ENCODE measurements around the gene RBBP7.

RBBP7 gene

DNA sequence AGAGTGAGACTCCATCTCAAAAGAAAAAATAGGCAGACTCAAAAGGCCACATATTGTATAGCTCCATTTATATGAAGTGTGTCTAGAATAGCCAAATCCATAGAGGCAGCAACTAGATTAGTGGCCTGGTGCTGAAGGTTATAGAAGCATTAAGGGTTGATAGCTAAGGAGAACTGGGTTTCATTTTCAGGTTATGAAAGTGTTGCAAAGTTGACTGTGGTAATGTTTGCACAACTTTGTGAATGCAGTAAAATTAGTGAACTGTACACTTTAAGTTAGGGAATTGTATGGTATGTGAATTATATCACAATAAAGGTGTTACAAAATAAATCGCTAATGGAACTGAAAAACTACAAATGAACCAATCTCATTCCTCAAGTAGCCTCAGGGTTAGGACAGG, 55.6 kb downstream of the RBBP7 start:
- no peak overlapping the region for H2AFZ ChIP-seq (ENCODE audit: low read depth, low read length)
- no peak overlapping the region for H4K91ac ChIP-seq (ENCODE audit: low read length)
- H3K27ac ChIP-seq (ENCODE audit: low read length, poor library complexity, severe bottlenecking) = no peak overlapping the region
- H2BK12ac ChIP-seq (ENCODE audit: low read length in 2 of 2) = no peak overlapping the region
- H3K79me1 ChIP-seq (replicated peaks; ENCODE audit: low read length, poor library complexity, severe bottlenecking) = peaks cover 2% of the 10 kb centered on the region
- no peak overlapping the region for H3K14ac ChIP-seq (ENCODE audit: low read length in 2 of 2)
- no peak overlapping the region for H3K18ac ChIP-seq (ENCODE audit: low read depth in 1 of 2, low read length in 2 of 2)
- H3K27me3 ChIP-seq (ENCODE audit: control insufficient read depth in 1 of 2, insufficient read depth in 1 of 2, low read length in 2 of 2) = no peaks in the 10 kb centered on the region
- H2AK5ac ChIP-seq (ENCODE audit: low read length, severe bottlenecking) = no peak overlapping the region
- H3K4me3 ChIP-seq (ENCODE audit: insufficient read depth in 1 of 2, low read depth in 1 of 2, low read length in 2 of 2) = no peak overlapping the region
- H3K23ac ChIP-seq (ENCODE audit: low read length in 2 of 2) = no peak overlapping the region
- H3K4ac ChIP-seq (ENCODE audit: low read depth in 1 of 2, low read length in 2 of 2) = no peak overlapping the region
- H3K36me3 ChIP-seq (ENCODE audit: control insufficient read depth in 1 of 2, insufficient read depth in 2 of 2, low read depth in 1 of 2, low read length in 2 of 2) = peaks cover 0 to 26% of the 10 kb centered on the region in 2 experiments
- H3K9ac ChIP-seq (ENCODE audit: low read length) = no peak overlapping the region
- H4K8ac ChIP-seq (ENCODE audit: low read length) = no peak overlapping the region
- WGBS = no CpG with 5 or more reads among the region's 1 CpG
- H3K4me2 ChIP-seq (ENCODE audit: low read length, poor library complexity, severe bottlenecking) = no peak overlapping the region
- DNase-seq = no peak
- H2BK5ac ChIP-seq (ENCODE audit: low read depth, low read length, poor library complexity, severe bottlenecking) = no peak overlapping the region
- H2BK120ac ChIP-seq (ENCODE audit: low read depth, low read length) = no peak overlapping the region
- H3K4me1 ChIP-seq (ENCODE audit: control insufficient read depth, insufficient read depth, low read depth, low read length) = no peaks in the 10 kb centered on the region
- no peaks in the 10 kb centered on the region for H3K9me3 ChIP-seq (ENCODE audit: control insufficient read depth, low read length)
- no peak overlapping the region for H2BK15ac ChIP-seq (ENCODE audit: low read depth, poor library complexity, severe bottlenecking)

DNA sequence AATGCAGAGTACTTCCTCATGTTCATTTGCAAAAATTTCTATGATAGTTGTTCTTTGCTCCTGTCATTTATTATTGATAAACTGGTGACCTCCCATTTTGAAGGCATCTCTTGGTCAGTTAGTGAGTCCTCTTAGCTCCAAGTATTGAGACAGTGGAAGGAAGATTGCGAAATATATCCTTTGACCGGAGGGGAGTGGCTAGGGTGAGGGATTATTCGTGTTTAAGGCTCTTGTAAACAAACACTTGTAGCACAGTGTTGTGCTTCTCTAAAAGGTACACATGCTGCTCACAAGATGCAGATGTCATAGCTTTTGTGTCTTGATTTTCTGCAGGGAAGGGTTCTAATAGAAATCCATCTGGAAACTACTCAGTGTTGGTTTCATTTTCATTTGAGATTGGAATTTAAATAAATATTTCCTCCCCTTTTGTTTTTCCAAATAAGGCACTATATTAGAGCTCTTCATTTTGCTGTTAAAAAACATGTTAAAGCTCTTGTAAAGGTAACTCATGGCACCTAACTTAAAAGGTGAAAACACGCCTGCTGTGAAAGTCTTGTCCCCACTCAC, 62.1 kb downstream of the RBBP7 start:
- 32% methylated on average over 4 of the region's 4 CpGs for WGBS
- Histone ChIP-seq H4K8ac (ENCODE audit: low read length) (no peak overlapping the region), H3K9ac (ENCODE audit: low read length) (peak overlapping the region; percentile 85), H3K4me1 (ENCODE audit: control insufficient read depth, insufficient read depth, low read depth, low read length) (no peaks in the 10 kb centered on the region), H2BK5ac (ENCODE audit: low read depth, low read length, poor library complexity, severe bottlenecking) (no peak overlapping the region), H2AFZ (ENCODE audit: low read depth, low read length) (no peak overlapping the region), H2AK5ac (ENCODE audit: low read length, severe bottlenecking) (no peak overlapping the region), H3K36me3 (ENCODE audit: control insufficient read depth in 1 of 2, insufficient read depth in 2 of 2, low read depth in 1 of 2, low read length in 2 of 2) (peaks cover under 1 to 12% of the 10 kb centered on the region in 2 experiments), H3K4ac (ENCODE audit: low read depth in 1 of 2, low read length in 2 of 2) (no peak overlapping the region), H3K27ac (ENCODE audit: low read length, poor library complexity, severe bottlenecking) (no peak overlapping the region), H2BK15ac (ENCODE audit: low read depth, poor library complexity, severe bottlenecking) (no peak overlapping the region), H3K79me1 (replicated peaks; ENCODE audit: low read length, poor library complexity, severe bottlenecking) (no peaks in the 10 kb centered on the region), H3K4me3 (ENCODE audit: insufficient read depth in 1 of 2, low read depth in 1 of 2, low read length in 2 of 2) (peak overlapping the region in 1 of 2 experiments; percentile 80), H3K9me3 (ENCODE audit: control insufficient read depth, low read length) (no peaks in the 10 kb centered on the region), H3K27me3 (ENCODE audit: control insufficient read depth in 1 of 2, insufficient read depth in 1 of 2, low read length in 2 of 2) (no peaks in the 10 kb centered on the region), H3K14ac (ENCODE audit: low read length in 2 of 2) (no peak overlapping the region), H2BK120ac (ENCODE audit: low read depth, low read length) (no peak overlapping the region), H4K91ac (ENCODE audit: low read length) (no peak overlapping the region), H2BK12ac (ENCODE audit: low read length in 2 of 2) (no peak overlapping the region), H3K18ac (ENCODE audit: low read depth in 1 of 2, low read length in 2 of 2) (no peak overlapping the region), H3K23ac (ENCODE audit: low read length in 2 of 2) (no peak overlapping the region), H3K4me2 (ENCODE audit: low read length, poor library complexity, severe bottlenecking) (no peak overlapping the region)
- DNase-seq = peak; percentile 87

DNA sequence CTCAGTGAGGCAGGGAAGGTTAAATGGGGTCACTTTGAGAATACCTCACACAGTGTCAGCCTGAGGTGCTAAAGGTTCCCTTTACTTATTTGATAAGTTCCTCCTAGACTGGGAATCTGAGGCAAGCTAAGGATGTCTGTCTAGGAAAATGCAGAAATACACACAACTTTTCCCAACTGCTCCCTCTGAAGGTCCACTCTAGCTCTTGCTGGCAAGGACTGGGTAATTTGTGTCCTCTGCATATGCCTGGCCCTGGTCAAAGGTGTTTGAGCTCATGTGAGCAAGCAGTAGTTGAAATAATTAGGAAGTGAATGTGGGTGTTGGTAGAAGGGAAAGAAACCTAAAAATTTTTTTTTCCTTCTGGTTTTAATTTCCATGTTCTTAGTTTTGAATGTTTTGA, 62.6 kb downstream of the RBBP7 start:
- Histone ChIP-seq H4K91ac (ENCODE audit: low read length) (no peak overlapping the region), H3K4me1 (ENCODE audit: control insufficient read depth, insufficient read depth, low read depth, low read length) (no peaks in the 10 kb centered on the region), H2AFZ (ENCODE audit: low read depth, low read length) (no peak overlapping the region), H3K4ac (ENCODE audit: low read depth in 1 of 2, low read length in 2 of 2) (no peak overlapping the region), H3K36me3 (ENCODE audit: control insufficient read depth in 1 of 2, insufficient read depth in 2 of 2, low read depth in 1 of 2, low read length in 2 of 2) (peaks cover 4 to 7% of the 10 kb centered on the region in 2 experiments), H3K79me1 (replicated peaks; ENCODE audit: low read length, poor library complexity, severe bottlenecking) (no peaks in the 10 kb centered on the region), H2BK120ac (ENCODE audit: low read depth, low read length) (no peak overlapping the region), H3K9me3 (ENCODE audit: control insufficient read depth, low read length) (no peaks in the 10 kb centered on the region), H4K8ac (ENCODE audit: low read length) (no peak overlapping the region), H3K4me3 (ENCODE audit: insufficient read depth in 1 of 2, low read depth in 1 of 2, low read length in 2 of 2) (peak overlapping the region in 1 of 2 experiments; percentile 80), H2BK15ac (ENCODE audit: low read depth, poor library complexity, severe bottlenecking) (no peak overlapping the region), H2BK5ac (ENCODE audit: low read depth, low read length, poor library complexity, severe bottlenecking) (no peak overlapping the region), H3K9ac (ENCODE audit: low read length) (peak overlapping the region; percentile 85), H2AK5ac (ENCODE audit: low read length, severe bottlenecking) (no peak overlapping the region), H3K4me2 (ENCODE audit: low read length, poor library complexity, severe bottlenecking) (no peak overlapping the region), H3K27me3 (ENCODE audit: control insufficient read depth in 1 of 2, insufficient read depth in 1 of 2, low read length in 2 of 2) (no peaks in the 10 kb centered on the region), H2BK12ac (ENCODE audit: low read length in 2 of 2) (no peak overlapping the region), H3K18ac (ENCODE audit: low read depth in 1 of 2, low read length in 2 of 2) (no peak overlapping the region), H3K23ac (ENCODE audit: low read length in 2 of 2) (no peak overlapping the region), H3K14ac (ENCODE audit: low read length in 2 of 2) (no peak overlapping the region), H3K27ac (ENCODE audit: low read length, poor library complexity, severe bottlenecking) (no peak overlapping the region)
- peak; percentile 69 for DNase-seq

- no peaks in the 10 kb centered on the region for H3K9me3 ChIP-seq (ENCODE audit: control insufficient read depth, low read length)
- H3K4ac ChIP-seq (ENCODE audit: low read depth in 1 of 2, low read length in 2 of 2) = no peak overlapping the region
- H2BK120ac ChIP-seq (ENCODE audit: low read depth, low read length) = no peak overlapping the region
- H4K91ac ChIP-seq (ENCODE audit: low read length) = no peak overlapping the region
- no peak overlapping the region for H3K4me3 ChIP-seq (ENCODE audit: insufficient read depth in 1 of 2, low read depth in 1 of 2, low read length in 2 of 2)
- H3K4me2 ChIP-seq (ENCODE audit: low read length, poor library complexity, severe bottlenecking) = no peak overlapping the region
- H4K8ac ChIP-seq (ENCODE audit: low read length) = no peak overlapping the region
- no peak for DNase-seq
- 98% methylated on average over 7 of the region's 8 CpGs for WGBS
- no peak overlapping the region for H3K18ac ChIP-seq (ENCODE audit: low read depth in 1 of 2, low read length in 2 of 2)
- no peak overlapping the region for H3K23ac ChIP-seq (ENCODE audit: low read length in 2 of 2)
- H2BK15ac ChIP-seq (ENCODE audit: low read depth, poor library complexity, severe bottlenecking) = no peak overlapping the region
- peaks cover 4 to 7% of the 10 kb centered on the region in 2 experiments for H3K36me3 ChIP-seq (ENCODE audit: control insufficient read depth in 1 of 2, insufficient read depth in 2 of 2, low read depth in 1 of 2, low read length in 2 of 2)
- H2AFZ ChIP-seq (ENCODE audit: low read depth, low read length) = no peak overlapping the region
- no peaks in the 10 kb centered on the region for H3K27me3 ChIP-seq (ENCODE audit: control insufficient read depth in 1 of 2, insufficient read depth in 1 of 2, low read length in 2 of 2)
- no peak overlapping the region for H2AK5ac ChIP-seq (ENCODE audit: low read length, severe bottlenecking)
- no peaks in the 10 kb centered on the region for H3K79me1 ChIP-seq (replicated peaks; ENCODE audit: low read length, poor library complexity, severe bottlenecking)
- H2BK12ac ChIP-seq (ENCODE audit: low read length in 2 of 2) = no peak overlapping the region
- H3K4me1 ChIP-seq (ENCODE audit: control insufficient read depth, insufficient read depth, low read depth, low read length) = no peaks in the 10 kb centered on the region
- H3K14ac ChIP-seq (ENCODE audit: low read length in 2 of 2) = no peak overlapping the region
- H3K27ac ChIP-seq (ENCODE audit: low read length, poor library complexity, severe bottlenecking) = no peak overlapping the region
- no peak overlapping the region for H3K9ac ChIP-seq (ENCODE audit: low read length)
- no peak overlapping the region for H2BK5ac ChIP-seq (ENCODE audit: low read depth, low read length, poor library complexity, severe bottlenecking)
Observed at GRCh38 chrX:16804923-16805464, 65.2 kb downstream of the RBBP7 start.
